AML-193 (cell line): ENCODE data around the gene PODXL2.
"Not testable (repeated sequence)": the region's sequence is repeated elsewhere in the genome, so short reads cannot be mapped to it uniquely, and the experiment has no call there.

Experiments used
- DNase-seq, 2 experiments: peaks; one replicate each; lab custom pipeline; 2025; lab: John Stamatoyannopoulos, UW

Gene PODXL2

DNA sequence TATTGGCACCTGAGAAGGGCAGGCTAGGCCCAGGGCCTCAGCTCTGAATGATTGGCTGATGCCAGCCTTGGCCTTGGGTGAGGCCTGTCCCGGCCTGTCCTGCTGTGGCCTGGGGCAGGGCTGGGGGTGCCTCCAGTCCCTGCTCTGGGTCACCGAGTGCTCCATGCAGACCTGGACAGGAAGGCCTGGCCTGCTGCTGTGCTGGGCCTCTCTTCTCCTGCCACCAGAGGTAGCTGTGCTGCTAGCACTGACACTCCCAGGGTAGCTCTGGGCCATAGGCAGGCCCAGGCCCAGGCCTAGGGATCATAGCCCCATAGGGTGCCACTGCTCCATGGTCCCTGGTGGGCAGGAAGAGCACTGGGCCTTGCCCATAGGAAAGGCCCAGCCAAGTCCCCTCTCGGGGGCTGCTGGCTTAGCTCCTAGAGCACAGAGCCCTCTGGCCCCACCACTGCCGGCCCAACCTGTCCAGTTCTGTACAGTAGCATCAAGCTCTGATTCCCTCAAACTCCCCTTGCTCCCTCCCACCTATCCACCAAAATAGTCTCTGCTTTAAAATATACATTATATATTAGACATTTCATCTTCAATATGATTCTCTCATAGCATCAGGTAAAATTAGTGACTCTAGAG lies 62.0 kb downstream of the PODXL2 start:
- DNase-seq, result peak; percentile 58 to 63

- DNase-seq, result no peak
Measured at GRCh38 chr3:127691489-127691888, 62.5 kb downstream of the PODXL2 start.

GRCh38 chr3:127691974-127692373 lies 63.0 kb downstream of the PODXL2 start:
- DNase-seq, result no peak

DNA sequence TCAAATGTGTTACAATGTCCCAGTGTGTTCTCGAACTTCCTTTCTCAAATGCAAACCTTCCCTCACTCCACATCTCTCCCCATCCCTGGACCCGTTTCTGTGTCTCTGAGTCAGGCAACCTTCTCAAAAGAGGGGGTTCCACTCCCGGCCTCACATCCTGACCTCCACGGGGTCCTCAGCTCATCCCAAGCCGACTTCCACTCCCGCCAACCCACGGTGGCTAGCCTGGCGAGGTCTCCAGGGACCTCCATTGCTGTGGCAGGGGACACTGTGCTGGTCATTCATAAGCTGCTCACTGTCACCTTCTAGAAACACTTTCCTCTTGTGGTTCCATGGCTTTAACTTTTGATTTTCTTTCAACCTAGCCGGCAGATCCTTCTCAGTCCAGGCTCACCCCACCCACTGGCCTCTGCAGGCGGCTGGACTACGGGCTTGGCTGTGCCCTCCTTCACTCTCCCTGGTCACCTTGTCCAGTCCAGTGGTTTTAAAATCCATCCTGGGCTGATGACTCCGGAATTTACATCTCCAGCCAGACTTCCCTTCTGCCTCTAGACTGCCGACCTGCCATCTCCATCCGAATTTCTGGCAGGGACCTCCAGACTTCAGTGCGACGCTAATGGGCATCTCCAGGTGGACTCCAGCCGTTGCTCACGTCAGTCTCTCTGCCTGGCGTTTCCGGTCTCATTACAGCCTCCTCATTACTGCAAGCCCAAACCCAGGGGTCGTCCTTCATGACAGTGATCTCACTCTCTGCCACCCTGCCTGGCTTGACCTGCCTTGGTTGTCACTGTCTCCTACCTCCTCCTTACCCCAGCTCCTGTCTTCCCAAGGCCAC lies 63.7 kb downstream of the PODXL2 start:
- DNase-seq, result no peak

DNA sequence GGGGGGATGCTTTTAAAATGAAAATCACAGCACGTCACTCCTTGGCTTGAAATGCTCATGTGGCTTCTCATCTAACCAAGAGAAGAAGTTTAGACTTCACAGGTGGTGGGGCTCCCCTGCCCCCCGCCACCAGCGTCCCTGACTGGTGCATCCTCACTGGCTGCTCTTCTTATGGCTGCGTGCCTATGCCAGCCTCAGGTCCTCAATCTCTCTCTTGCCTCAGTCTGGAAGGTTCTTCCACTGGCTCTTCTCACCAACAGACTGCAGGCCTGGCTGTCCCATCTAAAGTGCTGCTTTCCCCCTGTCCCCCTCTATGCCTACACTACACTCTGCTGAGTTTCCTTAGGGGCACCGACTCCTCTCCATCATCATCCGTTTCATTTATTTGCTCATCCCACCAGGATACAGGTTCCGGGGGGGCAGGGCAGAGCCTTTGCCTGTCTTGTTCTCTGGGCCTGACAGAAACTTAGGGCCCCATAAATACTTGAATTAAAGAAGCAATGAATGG lies 64.4 kb downstream of the PODXL2 start:
- DNase-seq, result no peak

GRCh38 chr3:127694467-127695215 lies 65.7 kb downstream of the PODXL2 start:
- peak; percentile 46 to 67 for DNase-seq

GRCh38 chr3:127697551-127698240 lies 68.7 kb downstream of the PODXL2 start:
- DNase-seq, result peak; percentile 21 to 34

- no peak for DNase-seq
Measured at GRCh38 chr3:127698286-127698685, 69.3 kb downstream of the PODXL2 start.

DNA sequence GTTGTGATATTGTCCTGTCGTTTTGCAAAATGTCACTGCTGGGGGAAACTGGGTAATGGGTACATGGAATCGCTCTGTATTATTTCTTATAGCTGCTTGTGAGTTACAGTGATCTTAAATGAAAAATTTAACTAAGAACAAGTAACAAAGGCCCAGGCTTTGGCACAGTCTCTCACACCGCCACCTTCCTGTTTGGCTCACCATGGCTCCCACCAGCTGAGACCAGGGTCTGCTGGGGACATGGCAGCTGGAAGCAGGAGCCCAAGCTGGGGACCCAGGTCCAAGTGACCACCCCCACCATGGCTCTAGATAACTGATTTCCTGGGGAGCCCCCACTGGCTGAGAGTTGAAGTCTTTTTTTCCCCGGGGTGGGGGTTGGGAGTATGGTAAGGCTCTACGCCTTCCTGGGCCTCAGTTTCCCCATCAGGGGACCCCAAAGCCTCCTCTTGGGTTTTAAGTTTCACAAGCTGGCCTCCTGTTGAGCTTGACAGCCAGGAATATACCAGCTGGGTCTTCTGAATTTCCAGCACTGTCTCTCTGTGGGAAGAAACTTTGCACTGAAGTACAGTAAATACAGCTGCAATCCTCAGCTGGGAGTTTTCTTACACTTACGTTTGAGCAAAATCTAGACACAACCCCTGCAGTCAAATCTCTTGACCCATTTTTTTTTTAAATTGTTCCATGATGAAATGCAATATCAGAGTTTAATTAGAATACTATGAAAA lies 69.9 kb downstream of the PODXL2 start:
- DNase-seq, result no peak

- DNase-seq, result no peak
Measured at GRCh38 chr3:127699416-127700300, 70.7 kb downstream of the PODXL2 start.

GRCh38 chr3:127700406-127700805 lies 71.4 kb downstream of the PODXL2 start:
- no peak for DNase-seq

- DNase-seq, result no peak
Measured at GRCh38 chr3:127701280-127701911, 72.4 kb downstream of the PODXL2 start.

GRCh38 chr3:127702151-127702578 lies 73.2 kb downstream of the PODXL2 start:
- no peak for DNase-seq

DNA sequence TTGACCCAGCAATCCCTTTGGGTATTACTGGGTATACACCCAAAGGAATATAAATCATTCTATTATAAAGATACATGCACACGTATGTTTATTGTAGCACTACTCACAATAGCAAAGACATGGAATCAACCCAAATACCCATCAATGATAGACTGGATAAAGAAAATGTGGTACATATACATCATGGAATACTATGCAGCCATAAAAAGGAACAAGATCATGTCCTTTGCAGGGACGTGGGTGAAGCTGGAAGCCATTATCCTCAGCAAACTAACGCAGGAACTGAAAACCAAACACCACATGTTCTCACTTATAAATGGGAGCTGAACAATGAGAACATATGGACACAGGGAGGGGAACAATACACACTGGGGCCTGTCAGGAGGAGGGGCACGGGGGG lies 75.9 kb downstream of the PODXL2 start:
- not testable (repeated sequence) for DNase-seq

DNA sequence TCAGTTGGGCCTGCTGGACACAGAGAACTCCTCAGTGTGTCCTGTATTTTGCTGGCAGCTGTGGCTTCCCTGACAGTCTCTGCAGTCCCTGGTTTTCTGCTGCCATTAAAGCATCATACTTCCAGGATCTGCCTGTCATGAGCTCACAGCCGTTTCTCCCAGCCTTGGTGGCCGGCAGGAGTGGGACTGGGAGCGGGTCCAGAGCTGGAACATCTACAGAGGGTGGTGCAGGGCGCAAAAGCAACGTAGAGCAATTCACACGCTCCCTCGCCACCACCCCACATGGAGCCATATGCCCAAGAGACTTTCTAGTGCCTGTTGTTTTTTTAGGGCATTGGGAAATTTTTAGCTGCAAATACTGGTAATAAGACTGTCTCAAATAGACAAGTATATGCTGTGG lies 77.3 kb downstream of the PODXL2 start:
- DNase-seq, result no peak

DNA sequence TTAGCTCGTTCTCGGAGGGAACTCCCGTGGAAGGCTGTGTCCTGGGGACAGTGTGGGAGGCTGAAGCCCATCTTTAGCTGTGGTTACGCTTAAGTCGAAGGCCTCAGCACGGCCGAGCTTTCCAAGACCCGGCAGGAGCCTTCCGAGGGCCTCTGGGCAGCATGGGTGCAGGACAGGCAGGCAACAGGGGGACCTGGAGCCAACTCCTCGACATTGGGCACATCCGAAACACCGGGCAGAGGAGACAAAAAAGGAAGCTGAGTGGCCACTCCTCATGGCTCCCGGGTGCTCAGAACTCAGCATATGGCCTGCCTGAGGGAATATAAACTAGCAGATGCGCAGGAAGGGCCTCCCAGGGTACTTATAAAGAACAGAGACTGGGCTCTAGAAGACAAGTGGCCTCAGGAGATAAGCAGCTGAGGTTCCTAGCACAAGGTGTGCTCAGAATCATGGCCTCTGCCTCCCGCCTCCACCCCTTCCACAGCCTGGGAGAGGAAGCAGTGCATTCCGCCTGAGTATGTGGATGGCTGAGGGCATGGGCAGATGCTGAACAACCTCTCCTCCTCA lies 77.9 kb downstream of the PODXL2 start:
- DNase-seq, result no peak

GRCh38 chr3:127707851-127708411 lies 78.9 kb downstream of the PODXL2 start:
- no peak for DNase-seq

DNA sequence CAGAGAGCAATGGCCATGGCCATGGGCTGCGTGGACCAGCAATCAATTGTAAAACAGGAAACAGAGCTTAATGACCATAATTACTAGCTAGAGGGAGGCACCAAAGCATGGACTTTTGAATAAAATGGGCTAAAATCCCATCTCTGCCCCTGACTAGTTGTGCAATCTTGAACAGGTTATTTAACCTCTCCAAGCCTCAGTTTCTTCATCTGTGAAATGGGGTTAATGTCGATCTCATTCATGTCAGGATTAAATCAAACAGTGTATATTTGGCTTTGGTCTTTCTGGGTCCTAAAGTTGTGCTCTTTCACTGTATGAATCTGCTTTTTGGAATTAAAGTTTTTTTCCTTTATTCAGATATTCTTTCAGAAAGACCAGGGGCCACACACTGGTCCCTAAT lies 79.9 kb downstream of the PODXL2 start:
- DNase-seq, result no peak
